ENCODE results near the gene TBC1D1. TPM values are rescaled to one million over a fixed set of nuclear protein-coding genes. Genes with fewer than 3 reads are reported as not detected.

TBC1D1 gene
- total RNA-seq, 4 donors from 2014 or later: 15.9 to 24.0 (median 20.0) TPM

DNA sequence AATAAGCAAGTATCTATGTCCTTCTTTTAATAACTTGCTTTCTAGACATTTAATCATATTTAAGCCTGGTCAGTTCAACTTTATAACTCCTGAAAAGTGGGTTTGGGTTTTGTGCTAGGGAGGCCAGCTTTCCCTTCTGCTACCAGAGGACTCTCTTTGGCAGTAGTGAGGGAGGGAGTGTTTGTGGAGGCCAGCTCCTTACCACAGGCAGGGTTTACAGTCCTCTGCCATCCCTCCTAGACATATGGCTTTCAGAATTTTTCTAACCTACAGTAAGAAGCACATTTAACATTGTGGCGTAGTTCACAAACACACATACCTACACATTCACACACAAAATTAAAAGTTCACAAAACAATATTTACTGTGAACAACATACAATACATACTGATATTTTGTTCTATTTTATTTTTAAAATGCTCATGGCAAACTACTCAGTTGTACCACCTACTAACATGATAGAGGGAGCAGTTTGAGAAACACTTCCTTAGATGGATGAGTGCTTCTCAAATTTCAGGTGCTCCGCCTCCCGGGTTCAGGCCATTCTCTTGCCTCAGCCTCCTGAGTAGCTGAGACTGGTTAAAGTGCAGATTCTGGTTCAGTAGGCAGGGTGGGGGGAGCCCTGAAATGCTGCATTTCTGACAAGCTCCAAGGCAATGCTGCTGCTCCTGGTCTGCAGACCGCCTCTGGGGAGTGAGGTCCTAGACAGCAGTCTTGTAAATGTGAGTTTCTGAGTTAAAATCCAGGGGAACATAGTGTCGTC, 156.0 kb downstream of the TBC1D1 start:
- 80 to 87% methylated on average over 5 of the region's 5 CpGs for WGBS, 2 donors
- no peak overlapping the region for H3K4me3 ChIP-seq (ENCODE audit: low read depth, poor library complexity, severe bottlenecking)
- no peak for TF ChIP-seq POLR2A (IDR thresholded peaks at IDR 0.05)
- TF ChIP-seq, protein P1, sequence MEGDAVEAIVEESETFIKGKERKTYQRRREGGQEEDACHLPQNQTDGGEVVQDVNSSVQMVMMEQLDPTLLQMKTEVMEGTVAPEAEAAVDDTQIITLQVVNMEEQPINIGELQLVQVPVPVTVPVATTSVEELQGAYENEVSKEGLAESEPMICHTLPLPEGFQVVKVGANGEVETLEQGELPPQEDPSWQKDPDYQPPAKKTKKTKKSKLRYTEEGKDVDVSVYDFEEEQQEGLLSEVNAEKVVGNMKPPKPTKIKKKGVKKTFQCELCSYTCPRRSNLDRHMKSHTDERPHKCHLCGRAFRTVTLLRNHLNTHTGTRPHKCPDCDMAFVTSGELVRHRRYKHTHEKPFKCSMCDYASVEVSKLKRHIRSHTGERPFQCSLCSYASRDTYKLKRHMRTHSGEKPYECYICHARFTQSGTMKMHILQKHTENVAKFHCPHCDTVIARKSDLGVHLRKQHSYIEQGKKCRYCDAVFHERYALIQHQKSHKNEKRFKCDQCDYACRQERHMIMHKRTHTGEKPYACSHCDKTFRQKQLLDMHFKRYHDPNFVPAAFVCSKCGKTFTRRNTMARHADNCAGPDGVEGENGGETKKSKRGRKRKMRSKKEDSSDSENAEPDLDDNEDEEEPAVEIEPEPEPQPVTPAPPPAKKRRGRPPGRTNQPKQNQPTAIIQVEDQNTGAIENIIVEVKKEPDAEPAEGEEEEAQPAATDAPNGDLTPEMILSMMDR (IDR thresholded peaks at IDR 0.05): no peak
- intact Hi-C loops (cut with DNase I; ENCODE audit: low total_unique reads): no loop called here
- no peak for DNase-seq (ENCODE audit: low spot score in 2 of 2)

DNA sequence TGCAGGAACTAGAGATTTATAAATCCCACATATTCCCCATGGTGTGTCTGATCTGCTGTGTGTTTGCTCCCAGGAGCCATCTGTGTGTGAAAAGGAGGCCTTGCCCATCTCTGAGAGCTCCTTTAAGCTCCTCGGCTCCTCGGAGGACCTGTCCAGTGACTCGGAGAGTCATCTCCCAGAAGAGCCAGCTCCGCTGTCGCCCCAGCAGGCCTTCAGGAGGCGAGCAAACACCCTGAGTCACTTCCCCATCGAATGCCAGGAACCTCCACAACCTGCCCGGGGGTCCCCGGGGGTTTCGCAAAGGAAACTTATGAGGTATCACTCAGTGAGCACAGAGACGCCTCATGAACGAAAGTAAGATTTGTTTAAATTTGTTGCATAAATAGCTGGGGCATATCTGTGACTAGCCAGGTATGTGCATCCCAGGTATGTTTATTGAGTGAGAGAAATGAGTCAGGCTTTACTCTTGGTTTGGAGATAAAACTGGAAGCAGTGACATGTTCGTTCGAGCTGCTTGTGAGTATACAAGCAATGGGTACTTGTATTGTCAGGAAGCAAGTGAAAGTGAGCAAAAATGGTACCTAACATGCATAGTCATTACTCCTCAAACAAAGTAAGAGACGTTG, 158.8 kb downstream of the TBC1D1 start:
- 89% methylated on average over 15 of the region's 15 CpGs for WGBS, 2 donors
- TF ChIP-seq, protein P1 (IDR thresholded peaks at IDR 0.05): no peak
- TF ChIP-seq POLR2A (IDR thresholded peaks at IDR 0.05): no peak
- H3K4me3 ChIP-seq (ENCODE audit: low read depth, poor library complexity, severe bottlenecking): no peak overlapping the region
- intact Hi-C loops (cut with DNase I; ENCODE audit: low total_unique reads): no loop called here
- DNase-seq (ENCODE audit: low spot score in 2 of 2): no peak

DNA sequence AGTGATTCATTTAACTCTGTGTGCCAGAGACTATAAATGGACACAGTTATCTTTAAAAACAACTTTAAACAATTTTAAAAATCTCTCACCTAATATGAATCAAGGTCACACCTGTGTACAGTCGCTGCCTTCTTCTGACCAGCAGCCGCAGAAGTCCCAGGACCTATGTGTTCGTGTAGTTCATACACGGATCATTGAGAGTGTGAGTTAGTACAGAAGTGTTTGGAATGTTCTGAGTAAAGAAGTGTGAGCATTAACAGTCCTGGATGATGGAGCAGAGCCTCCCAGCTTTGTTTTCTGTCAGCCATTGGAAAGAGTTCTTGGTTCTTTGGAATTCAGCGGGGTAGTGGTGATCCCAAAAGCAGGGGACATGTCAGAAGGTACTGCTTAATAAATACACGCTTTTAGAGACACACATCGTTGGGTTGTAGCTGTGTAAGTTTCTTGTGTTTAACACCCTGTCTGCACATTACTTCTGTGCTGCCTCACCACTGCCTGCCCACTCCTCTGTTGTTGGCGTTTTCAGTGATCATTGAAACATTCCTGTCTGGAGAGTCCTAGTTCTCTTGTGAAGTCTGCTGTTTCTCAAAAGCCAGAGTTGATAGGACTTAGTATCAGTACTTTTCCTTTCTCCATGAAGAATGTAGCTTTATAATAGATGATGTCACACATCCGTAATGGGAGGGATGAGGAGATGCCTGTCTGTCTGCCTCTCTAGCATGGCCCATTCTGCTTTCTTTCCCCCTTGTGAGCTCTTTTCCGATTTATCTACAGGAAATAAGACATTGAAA, 159.9 kb downstream of the TBC1D1 start:
- intact Hi-C loops (cut with DNase I; ENCODE audit: low total_unique reads): no loop called here

DNA sequence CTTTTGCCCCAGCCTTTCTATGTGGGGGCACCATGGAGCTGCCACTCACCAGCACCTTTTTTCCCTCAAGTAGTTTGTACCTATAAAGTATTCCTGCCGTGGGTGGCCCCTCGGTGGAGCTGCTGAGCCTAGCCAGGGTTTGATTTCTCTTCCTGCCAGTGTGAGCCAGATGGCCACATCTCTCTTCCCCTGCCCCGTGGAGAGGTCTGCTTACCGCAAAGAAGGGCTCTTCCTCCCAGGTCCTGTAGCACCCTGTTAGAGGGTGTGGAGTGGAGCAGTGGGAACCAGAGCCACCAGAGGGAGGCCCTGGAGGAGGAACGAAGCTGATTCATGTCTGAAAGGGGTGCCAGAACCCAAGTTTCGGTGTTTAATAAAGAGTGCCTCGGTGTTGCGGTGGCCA, 164.7 kb downstream of the TBC1D1 start:
- TF ChIP-seq POLR2A (IDR thresholded peaks at IDR 0.05): no peak
- TF ChIP-seq, protein P1 (IDR thresholded peaks at IDR 0.05): no peak
- WGBS, 2 donors: 45 to 66% methylated on average over 8 of the region's 8 CpGs
- H3K4me3 ChIP-seq (ENCODE audit: low read depth, poor library complexity, severe bottlenecking): no peak overlapping the region
- no peak for DNase-seq (ENCODE audit: low spot score in 2 of 2)
- intact Hi-C loops (cut with DNase I; ENCODE audit: low total_unique reads): no loop called here

More for the DNA sequence above, 159.9 kb downstream of the TBC1D1 start:
- DNase-seq (ENCODE audit: low spot score in 2 of 2): no peak
- H3K4me3 ChIP-seq (ENCODE audit: low read depth, poor library complexity, severe bottlenecking): no peak overlapping the region
- 79% methylated on average over 10 of the region's 10 CpGs for WGBS, 2 donors
- TF ChIP-seq, protein P1 (IDR thresholded peaks at IDR 0.05): no peak
- no peak for TF ChIP-seq POLR2A (IDR thresholded peaks at IDR 0.05)

DNA sequence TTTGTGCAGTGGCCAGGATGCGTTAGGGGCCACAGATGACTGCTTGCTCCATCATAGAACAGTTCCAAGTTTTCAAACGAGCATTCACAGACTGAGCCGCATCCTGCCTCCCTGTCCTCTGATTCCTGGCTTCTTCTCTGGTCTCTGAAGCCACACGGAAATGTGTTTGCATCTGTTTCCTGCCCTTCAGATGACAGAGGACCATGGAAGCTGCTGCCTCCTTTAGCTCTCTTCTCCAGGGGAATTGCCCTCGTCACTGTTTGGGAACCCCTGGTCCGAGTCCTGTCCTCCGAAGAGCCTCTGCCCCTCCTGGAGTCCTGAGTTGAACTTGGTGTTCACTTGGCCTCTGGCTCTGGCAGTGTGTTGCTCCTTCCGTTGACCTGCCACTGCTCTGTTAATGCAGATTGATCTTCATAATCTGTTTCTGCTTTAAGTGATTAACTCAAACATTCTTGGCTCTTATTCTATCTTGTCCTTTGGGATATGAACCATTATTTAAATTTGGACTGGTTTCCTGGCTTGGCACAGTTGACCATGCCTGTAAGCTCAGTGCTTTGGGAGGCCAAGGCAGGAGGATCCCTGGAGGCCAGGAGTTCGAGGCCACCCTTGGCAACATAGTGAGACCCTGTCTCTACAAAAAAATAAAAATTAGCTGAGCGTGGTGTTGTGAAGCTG, 165.3 kb downstream of the TBC1D1 start:
- intact Hi-C loops (cut with DNase I; ENCODE audit: low total_unique reads): no loop called here
- WGBS, 2 donors: 68 to 69% methylated on average over 10 of the region's 10 CpGs
- DNase-seq (ENCODE audit: low spot score in 2 of 2): no peak
- TF ChIP-seq, protein P1 (IDR thresholded peaks at IDR 0.05): no peak
- TF ChIP-seq POLR2A (IDR thresholded peaks at IDR 0.05): no peak
- H3K4me3 ChIP-seq (ENCODE audit: low read depth, poor library complexity, severe bottlenecking): no peak overlapping the region
